ENCODE data around the gene SRA1.
"Not testable (repeated sequence)": the region's sequence is repeated elsewhere in the genome, so short reads cannot be mapped to it uniquely, and the experiment has no call there.

SRA1 gene

DNA sequence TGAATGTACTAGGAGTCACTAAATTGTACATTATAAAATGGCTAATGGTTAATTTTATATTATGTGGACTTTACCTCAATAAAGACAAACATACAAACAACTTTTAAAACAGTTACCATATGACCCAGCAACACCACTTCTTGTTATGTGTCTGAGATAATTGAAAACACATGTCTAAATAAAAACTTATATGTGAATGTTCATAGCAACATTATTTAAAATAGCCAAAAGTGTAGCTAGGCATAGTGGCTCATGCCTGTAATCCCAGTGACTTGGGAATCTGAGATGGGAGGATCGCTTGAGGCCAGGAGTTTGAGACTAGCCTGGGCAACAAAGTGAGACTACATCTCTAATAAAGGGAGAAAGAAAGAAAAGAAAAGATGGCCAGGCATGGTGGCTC is 30.2 kb upstream of the SRA1 start:
- DNase-seq (ENCODE audit: extremely low read depth, low read depth), result no peak
- TF ChIP-seq, protein P1, sequence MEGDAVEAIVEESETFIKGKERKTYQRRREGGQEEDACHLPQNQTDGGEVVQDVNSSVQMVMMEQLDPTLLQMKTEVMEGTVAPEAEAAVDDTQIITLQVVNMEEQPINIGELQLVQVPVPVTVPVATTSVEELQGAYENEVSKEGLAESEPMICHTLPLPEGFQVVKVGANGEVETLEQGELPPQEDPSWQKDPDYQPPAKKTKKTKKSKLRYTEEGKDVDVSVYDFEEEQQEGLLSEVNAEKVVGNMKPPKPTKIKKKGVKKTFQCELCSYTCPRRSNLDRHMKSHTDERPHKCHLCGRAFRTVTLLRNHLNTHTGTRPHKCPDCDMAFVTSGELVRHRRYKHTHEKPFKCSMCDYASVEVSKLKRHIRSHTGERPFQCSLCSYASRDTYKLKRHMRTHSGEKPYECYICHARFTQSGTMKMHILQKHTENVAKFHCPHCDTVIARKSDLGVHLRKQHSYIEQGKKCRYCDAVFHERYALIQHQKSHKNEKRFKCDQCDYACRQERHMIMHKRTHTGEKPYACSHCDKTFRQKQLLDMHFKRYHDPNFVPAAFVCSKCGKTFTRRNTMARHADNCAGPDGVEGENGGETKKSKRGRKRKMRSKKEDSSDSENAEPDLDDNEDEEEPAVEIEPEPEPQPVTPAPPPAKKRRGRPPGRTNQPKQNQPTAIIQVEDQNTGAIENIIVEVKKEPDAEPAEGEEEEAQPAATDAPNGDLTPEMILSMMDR (IDR thresholded peaks at IDR 0.05; ENCODE audit: low read depth, low read length), result no peak

DNA sequence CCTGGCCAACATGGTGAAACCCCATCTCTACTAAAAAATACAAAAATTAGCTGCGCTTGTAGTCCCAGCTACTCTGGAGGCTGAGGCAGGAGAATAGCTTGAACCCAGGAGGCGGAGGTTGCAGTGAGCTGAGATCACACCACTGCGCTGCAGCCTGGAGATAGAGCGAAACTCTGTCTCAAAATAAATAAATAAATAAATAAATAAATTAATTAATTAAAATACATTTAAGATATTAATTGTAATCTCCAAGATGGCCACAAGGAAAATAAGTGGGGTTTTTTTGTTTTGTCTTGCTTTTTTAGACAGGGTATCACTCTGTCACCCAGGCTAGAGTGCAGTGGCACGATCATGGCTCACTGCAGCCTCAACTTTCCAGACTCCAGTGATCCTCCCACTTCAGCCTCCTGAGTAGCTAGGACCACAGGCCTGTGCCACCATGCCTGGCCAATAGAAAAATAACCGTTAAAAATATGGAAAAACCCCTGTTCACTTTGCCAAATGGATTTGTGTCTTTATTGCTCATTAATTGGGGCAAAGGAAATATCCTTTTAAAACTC is 22.0 kb upstream of the SRA1 start:
- DNase-seq (ENCODE audit: extremely low read depth, low read depth), result not testable (repeated sequence)

- no peak for DNase-seq (ENCODE audit: extremely low read depth, low read depth)
- TF ChIP-seq, protein P1 (IDR thresholded peaks at IDR 0.05; ENCODE audit: low read depth, low read length), result no peak
Observed at GRCh38 chr5:140576776-140577201, 19.5 kb upstream of the SRA1 start.

- no peak for DNase-seq (ENCODE audit: extremely low read depth, low read depth)
- TF ChIP-seq, protein P1 (IDR thresholded peaks at IDR 0.05; ENCODE audit: low read depth, low read length), result peak; percentile 30
Observed at GRCh38 chr5:140575309-140575708, 18.0 kb upstream of the SRA1 start.

- DNase-seq (ENCODE audit: extremely low read depth, low read depth), result no peak
Observed at GRCh38 chr5:140574165-140574564, 16.9 kb upstream of the SRA1 start.

DNA sequence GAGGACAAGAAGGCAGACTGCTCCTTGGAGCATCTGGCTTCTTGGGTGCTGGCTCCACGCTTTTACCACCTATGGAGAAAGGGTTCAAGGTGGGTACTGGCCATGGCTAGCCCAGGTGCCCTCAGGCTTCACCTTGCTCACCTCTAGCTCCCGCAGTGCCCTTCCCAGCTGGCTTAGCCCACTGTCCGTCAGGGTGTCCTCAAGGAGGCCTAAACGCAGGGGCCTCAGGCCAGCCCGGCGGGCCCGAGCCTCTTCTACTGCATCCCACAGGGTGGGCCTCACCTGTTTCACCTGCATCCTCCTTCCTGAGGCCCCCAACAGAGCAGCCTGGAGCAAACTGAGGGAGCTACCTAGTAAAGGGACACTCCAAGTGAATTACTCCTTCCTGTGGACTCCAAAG is 16.4 kb upstream of the SRA1 start:
- TF ChIP-seq, protein P1 (IDR thresholded peaks at IDR 0.05; ENCODE audit: low read depth, low read length), result no peak
- no peak for DNase-seq (ENCODE audit: extremely low read depth, low read depth)

More at GRCh38 chr5:140574165-140574564, 16.9 kb upstream of the SRA1 start:
- TF ChIP-seq, protein P1 (IDR thresholded peaks at IDR 0.05; ENCODE audit: low read depth, low read length), result no peak

- TF ChIP-seq, protein P1 (IDR thresholded peaks at IDR 0.05; ENCODE audit: low read depth, low read length), result no peak
- DNase-seq (ENCODE audit: extremely low read depth, low read depth), result no peak
Observed at GRCh38 chr5:140571105-140571504, 13.8 kb upstream of the SRA1 start.

- TF ChIP-seq, protein P1 (IDR thresholded peaks at IDR 0.05; ENCODE audit: low read depth, low read length), result no peak
Observed at GRCh38 chr5:140570488-140570887, 13.2 kb upstream of the SRA1 start.

More at GRCh38 chr5:140570488-140570887, 13.2 kb upstream of the SRA1 start:
- DNase-seq (ENCODE audit: extremely low read depth, low read depth), result no peak

Data from AG09319 (cell line).